SU-DHL-6 (cell line): ENCODE data around the gene RNF2.
A peak's percentile ranks its signal among the peaks of the same experiment; 100 is the strongest.

Source experiments
- H2AFZ ChIP-seq: fragments of 200-600 bp; sonication (generic); 2 replicates; pipeline ENCODE4 v1.6.1; 2014; ENCODE audit warnings: low read depth, mild to moderate bottlenecking, moderate library complexity, mixed read lengths, antibody characterized with exemption, low read length; ENCODE audit not compliant: severe bottlenecking
- H3F3A ChIP-seq: fragments of 200-600 bp; shearing (Covaris generic); 2 replicates; pipeline ENCODE4 v1.6.0; 2016; ENCODE audit warnings: antibody characterized with exemption, mild to moderate bottlenecking; ENCODE audit not compliant: insufficient read depth
- H3K27ac ChIP-seq: fragments of 200-600 bp; sonication (generic); 2 replicates; pipeline ENCODE4 v1.5.1; 2016; ENCODE audit warnings: low read depth, mild to moderate bottlenecking, low read length, moderate library complexity, mixed read lengths
- H3K27me3 ChIP-seq: fragments of 200-600 bp; sonication (generic), shearing (Covaris generic); 2 replicates; pipeline ENCODE4 v1.6.0; 2014; ENCODE audit warnings: mild to moderate bottlenecking, low read length
- H3K36me3 ChIP-seq: fragments of 200-600 bp; sonication (generic); 2 replicates; pipeline ENCODE4 v1.6.1; 2014; ENCODE audit warnings: mild to moderate bottlenecking, low read length, mixed read lengths
- H3K4me2 ChIP-seq: fragments of 300-600, 200-600 bp; shearing (Covaris generic), sonication (generic); 2 replicates; pipeline ENCODE4 v1.6.0; 2014; ENCODE audit warnings: low read length, low read depth, mild to moderate bottlenecking; ENCODE audit not compliant: poor library complexity, severe bottlenecking
- H3K4me3 ChIP-seq: fragments of 200-600 bp; sonication (generic); 2 replicates; pipeline ENCODE4 v1.5.1; 2014; ENCODE audit warnings: antibody characterized with exemption, low read length, mild to moderate bottlenecking, mixed read lengths; ENCODE audit not compliant: insufficient read depth, poor library complexity, severe bottlenecking
- H3K79me2 ChIP-seq: fragments of 200-600 bp; sonication (generic); 2 replicates; pipeline ENCODE4 v1.6.1; 2014; ENCODE audit warnings: mild to moderate bottlenecking, low read length, moderate library complexity; ENCODE audit not compliant: insufficient read depth
- H3K9ac ChIP-seq: fragments of 200-600 bp; sonication (generic); 2 replicates; pipeline ENCODE4 v1.7.0; 2014; ENCODE audit warnings: mild to moderate bottlenecking, low read length
- H3K9me2 ChIP-seq: fragments of 200-600 bp; sonication (generic); replicated peaks from 2 replicates; pipeline ENCODE4 v1.6.1; 2014; ENCODE audit warnings: low read length; ENCODE audit not compliant: insufficient read depth
- H3K9me3 ChIP-seq: fragments of 200-600 bp; sonication (generic); 2 replicates; pipeline ENCODE4 v1.6.1; 2014; ENCODE audit warnings: low read length, mixed read lengths; ENCODE audit not compliant: insufficient read depth
- H4K20me1 ChIP-seq: fragments of 200-600 bp; sonication (generic); 2 replicates; pipeline ENCODE4 v1.6.1; 2014; ENCODE audit warnings: low read depth, mild to moderate bottlenecking, antibody characterized with exemption, low read length, moderate library complexity, mixed read lengths
- EZH2phosphoT487 ChIP-seq: fragments of 200-600 bp; sonication (generic), shearing (Covaris generic); conservative IDR thresholded peaks from 2 replicates; pipeline ENCODE4 v1.6.1; 2018; ENCODE audit warnings: mild to moderate bottlenecking, antibody characterized with exemption, low read length, moderate library complexity, mixed read lengths
- TF ChIP-seq, protein P1 (sequence below): fragments of 200-600 bp; sonication (generic); IDR thresholded peaks from one replicate; pipeline ENCODE4 v1.5.1; 2017; ENCODE audit warnings: antibody characterized with exemption, mild to moderate bottlenecking, low read length, moderate library complexity; ENCODE audit not compliant: insufficient read depth, poor library complexity, severe bottlenecking

Gene RNF2

DNA sequence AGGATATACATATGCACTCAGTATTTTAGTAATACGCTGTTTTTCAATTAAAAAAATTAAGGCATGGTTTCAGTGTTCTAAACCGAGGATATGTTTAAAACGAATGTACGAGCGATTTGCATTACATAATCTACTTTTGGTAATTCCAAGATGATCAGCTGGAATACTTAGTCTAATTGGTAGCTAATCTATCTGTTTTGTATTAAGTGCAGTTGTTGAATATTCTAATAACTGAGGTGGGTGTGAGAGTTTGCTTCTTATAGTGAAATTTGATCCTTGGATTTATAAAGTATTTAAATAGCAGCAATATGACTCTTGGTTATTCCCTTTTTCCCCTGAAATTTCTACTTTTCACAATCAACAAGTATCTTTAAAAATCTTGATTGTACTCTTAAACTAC lies 1.3 kb downstream of the RNF2 start:
- TF ChIP-seq, protein P1, sequence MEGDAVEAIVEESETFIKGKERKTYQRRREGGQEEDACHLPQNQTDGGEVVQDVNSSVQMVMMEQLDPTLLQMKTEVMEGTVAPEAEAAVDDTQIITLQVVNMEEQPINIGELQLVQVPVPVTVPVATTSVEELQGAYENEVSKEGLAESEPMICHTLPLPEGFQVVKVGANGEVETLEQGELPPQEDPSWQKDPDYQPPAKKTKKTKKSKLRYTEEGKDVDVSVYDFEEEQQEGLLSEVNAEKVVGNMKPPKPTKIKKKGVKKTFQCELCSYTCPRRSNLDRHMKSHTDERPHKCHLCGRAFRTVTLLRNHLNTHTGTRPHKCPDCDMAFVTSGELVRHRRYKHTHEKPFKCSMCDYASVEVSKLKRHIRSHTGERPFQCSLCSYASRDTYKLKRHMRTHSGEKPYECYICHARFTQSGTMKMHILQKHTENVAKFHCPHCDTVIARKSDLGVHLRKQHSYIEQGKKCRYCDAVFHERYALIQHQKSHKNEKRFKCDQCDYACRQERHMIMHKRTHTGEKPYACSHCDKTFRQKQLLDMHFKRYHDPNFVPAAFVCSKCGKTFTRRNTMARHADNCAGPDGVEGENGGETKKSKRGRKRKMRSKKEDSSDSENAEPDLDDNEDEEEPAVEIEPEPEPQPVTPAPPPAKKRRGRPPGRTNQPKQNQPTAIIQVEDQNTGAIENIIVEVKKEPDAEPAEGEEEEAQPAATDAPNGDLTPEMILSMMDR, result no peak
- TF ChIP-seq EZH2phosphoT487, result no peak
- Histone ChIP-seq H3K9me2 (no peaks in the 10 kb centered on the region), H3K9ac (peak overlapping the region; percentile 92), H3K9me3 (no peaks in the 10 kb centered on the region), H3K4me2 (peak overlapping the region; percentile 83), H4K20me1 (peaks cover 35% of the 10 kb centered on the region), H3K36me3 (no peaks in the 10 kb centered on the region), H3F3A (peaks cover 16% of the 10 kb centered on the region), H3K27ac (no peak overlapping the region), H3K79me2 (peaks cover 55% of the 10 kb centered on the region), H3K27me3 (no peaks in the 10 kb centered on the region), H2AFZ (no peak overlapping the region), H3K4me3 (peak overlapping the region; percentile 84)

DNA sequence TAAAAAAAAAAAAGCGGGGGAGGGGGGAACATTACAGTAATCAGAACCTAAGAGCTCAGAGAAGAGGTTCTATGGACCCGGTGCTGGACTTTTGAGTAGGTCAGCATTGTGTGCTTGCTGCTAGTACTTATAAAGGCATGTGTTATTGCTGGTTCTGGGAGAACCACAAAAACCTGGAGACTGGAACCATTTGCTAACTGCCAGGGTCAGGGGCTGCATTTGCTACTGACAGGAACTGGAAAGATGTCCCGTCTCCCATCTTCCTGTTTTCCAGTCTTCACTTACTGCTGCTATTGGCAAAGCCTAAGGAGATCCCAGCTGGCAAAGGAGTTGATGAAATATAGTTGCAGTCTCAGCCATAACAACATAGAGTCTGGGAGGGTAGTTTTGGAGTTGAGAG lies 4.3 kb downstream of the RNF2 start:
- H3K9me2 ChIP-seq, result no peaks in the 10 kb centered on the region
- H2AFZ ChIP-seq, result no peak overlapping the region
- H3K27me3 ChIP-seq, result no peaks in the 10 kb centered on the region
- H3K9me3 ChIP-seq, result no peaks in the 10 kb centered on the region
- H3F3A ChIP-seq, result peaks cover 7% of the 10 kb centered on the region
- H4K20me1 ChIP-seq, result peaks cover 35% of the 10 kb centered on the region
- TF ChIP-seq, protein P1, result no peak
- no peak for TF ChIP-seq EZH2phosphoT487
- no peak overlapping the region for H3K27ac ChIP-seq
- H3K4me3 ChIP-seq, result no peak overlapping the region
- H3K36me3 ChIP-seq, result no peaks in the 10 kb centered on the region
- H3K4me2 ChIP-seq, result no peak overlapping the region
- no peak overlapping the region for H3K9ac ChIP-seq
- H3K79me2 ChIP-seq, result peaks cover 84% of the 10 kb centered on the region

DNA sequence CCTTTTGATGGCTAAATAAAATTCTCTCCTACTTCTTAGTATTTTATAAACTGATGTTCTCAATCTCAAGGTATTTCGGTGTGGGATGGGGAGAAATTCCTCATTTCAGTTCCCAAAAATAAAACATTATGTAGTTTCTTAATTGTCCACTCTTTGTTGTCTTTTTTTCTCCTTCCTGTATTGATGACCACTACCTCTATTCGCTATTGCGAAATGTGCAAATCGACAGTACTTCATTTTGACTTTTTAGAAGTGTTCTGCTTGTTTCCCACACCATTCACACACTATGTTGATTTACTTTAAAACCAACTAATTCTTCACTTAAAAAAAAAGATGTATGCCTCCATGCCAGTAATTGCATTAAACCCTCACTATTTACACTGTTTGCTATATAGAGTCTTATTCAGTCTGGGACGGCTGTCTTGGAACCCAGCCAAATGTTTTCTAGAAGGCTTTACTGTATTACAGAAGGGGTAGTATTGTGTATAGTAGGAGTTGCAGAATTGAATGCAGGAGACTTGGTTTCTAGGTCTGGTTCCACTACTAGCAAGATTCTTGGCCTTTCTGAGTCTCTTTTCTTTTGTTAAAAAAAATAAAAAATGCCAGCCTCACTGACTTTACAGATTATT lies 5.6 kb downstream of the RNF2 start:
- Histone ChIP-seq H3K9me3 (no peaks in the 10 kb centered on the region), H4K20me1 (peaks cover 37% of the 10 kb centered on the region), H3K4me3 (no peak overlapping the region), H3K27ac (no peak overlapping the region), H3K27me3 (no peaks in the 10 kb centered on the region), H2AFZ (no peak overlapping the region), H3K9ac (no peak overlapping the region), H3K9me2 (no peaks in the 10 kb centered on the region), H3F3A (no peaks in the 10 kb centered on the region), H3K4me2 (no peak overlapping the region), H3K79me2 (peaks cover 85% of the 10 kb centered on the region), H3K36me3 (no peaks in the 10 kb centered on the region)
- no peak for TF ChIP-seq EZH2phosphoT487
- TF ChIP-seq, protein P1, result no peak
